Measurements from ENCODE around the gene TBXA2R.
A peak's percentile ranks its signal among the peaks of the same experiment; 100 is the strongest.
"Not testable (repeated sequence)": the region's sequence is repeated elsewhere in the genome, so short reads cannot be mapped to it uniquely, and the experiment has no call there.

Gene TBXA2R

GRCh38 chr19:3606690-3607289, at the start of gene TBXA2R:
Gene TBXA2R (minus strand): TSS chr19:3606875. CDS start chr19:3600634, 6,241 bp downstream.
- peak; percentile 59 for DNase-seq

GRCh38 chr19:3656073-3656746, 49.5 kb upstream of the TBXA2R start:
- DNase-seq = no peak

- DNase-seq = no peak
Measured at GRCh38 chr19:3655402-3656072, 48.9 kb upstream of the TBXA2R start.

- DNase-seq = no peak
Measured at GRCh38 chr19:3653865-3654513, 47.3 kb upstream of the TBXA2R start.

- no peak for DNase-seq
Measured at GRCh38 chr19:3653081-3653795, 46.6 kb upstream of the TBXA2R start.

- no peak for DNase-seq
Measured at GRCh38 chr19:3652422-3652821, 45.7 kb upstream of the TBXA2R start.

- DNase-seq = no peak
Measured at GRCh38 chr19:3651684-3652083, 45.0 kb upstream of the TBXA2R start.

- no peak for DNase-seq
Measured at GRCh38 chr19:3649888-3650287, 43.2 kb upstream of the TBXA2R start.

- DNase-seq = no peak
Measured at GRCh38 chr19:3648037-3648905, 41.6 kb upstream of the TBXA2R start.

GRCh38 chr19:3647102-3647501, 40.4 kb upstream of the TBXA2R start:
- not testable (repeated sequence) for DNase-seq

GRCh38 chr19:3646336-3647092, 39.8 kb upstream of the TBXA2R start:
- DNase-seq = no peak

GRCh38 chr19:3645726-3646125, 39.1 kb upstream of the TBXA2R start:
- DNase-seq = no peak

GRCh38 chr19:3645067-3645396, 38.4 kb upstream of the TBXA2R start:
- DNase-seq = no peak

GRCh38 chr19:3644351-3645066, 37.8 kb upstream of the TBXA2R start:
- DNase-seq = no peak

- DNase-seq = no peak
Measured at GRCh38 chr19:3643674-3644313, 37.1 kb upstream of the TBXA2R start.

GRCh38 chr19:3642987-3643673, 36.5 kb upstream of the TBXA2R start:
- DNase-seq = no peak

- no peak for DNase-seq
Measured at GRCh38 chr19:3642296-3642695, 35.6 kb upstream of the TBXA2R start.

- no peak for DNase-seq
Measured at GRCh38 chr19:3641515-3642269, 35.0 kb upstream of the TBXA2R start.

- no peak for DNase-seq
Measured at GRCh38 chr19:3639479-3639878, 32.8 kb upstream of the TBXA2R start.
